NCI-H2171 (cell line): ENCODE results near the gene KIR2DL3.

Experiments
- DNase-seq: peaks from one replicate; lab custom pipeline; 2025; lab: John Stamatoyannopoulos, UW

Gene KIR2DL3

DNA sequence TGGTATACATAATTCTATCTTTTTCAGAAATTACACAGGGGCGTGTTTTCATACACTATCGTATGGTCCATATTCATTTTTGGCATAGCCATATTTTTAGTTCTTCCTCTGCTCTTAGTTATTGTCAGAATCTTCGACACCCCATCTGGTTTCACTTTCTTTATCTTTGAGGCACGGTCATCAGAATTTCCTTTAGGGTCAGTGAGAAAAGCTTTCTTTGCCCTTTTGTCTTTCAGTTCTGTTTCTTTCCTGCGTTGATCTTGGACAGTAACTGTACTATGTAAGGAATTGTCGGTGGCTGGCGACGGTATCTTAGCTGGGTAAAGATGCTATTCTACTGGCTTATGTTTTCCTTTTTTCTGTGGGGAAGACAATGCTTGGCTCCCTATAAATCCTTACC lies 54.5 kb downstream of the KIR2DL3 start:
- no peak for DNase-seq

GRCh38 chr19:54795758-54796157 lies 57.4 kb downstream of the KIR2DL3 start:
- DNase-seq: no peak
